HG02938 (cell line): ENCODE results near the gene L1TD1.
"Not testable (repeated sequence)": the region's sequence is repeated elsewhere in the genome, so short reads cannot be mapped to it uniquely, and the experiment has no call there.

Experiments used
- ATAC-seq: cut with Tn5 transposase; IDR thresholded peaks from one replicate; pipeline ENCODE4 v1.9.1; 2021; ENCODE audit warnings: mild to moderate bottlenecking, moderate library complexity; ENCODE audit not compliant: unreplicated experiment

L1TD1 gene

DNA sequence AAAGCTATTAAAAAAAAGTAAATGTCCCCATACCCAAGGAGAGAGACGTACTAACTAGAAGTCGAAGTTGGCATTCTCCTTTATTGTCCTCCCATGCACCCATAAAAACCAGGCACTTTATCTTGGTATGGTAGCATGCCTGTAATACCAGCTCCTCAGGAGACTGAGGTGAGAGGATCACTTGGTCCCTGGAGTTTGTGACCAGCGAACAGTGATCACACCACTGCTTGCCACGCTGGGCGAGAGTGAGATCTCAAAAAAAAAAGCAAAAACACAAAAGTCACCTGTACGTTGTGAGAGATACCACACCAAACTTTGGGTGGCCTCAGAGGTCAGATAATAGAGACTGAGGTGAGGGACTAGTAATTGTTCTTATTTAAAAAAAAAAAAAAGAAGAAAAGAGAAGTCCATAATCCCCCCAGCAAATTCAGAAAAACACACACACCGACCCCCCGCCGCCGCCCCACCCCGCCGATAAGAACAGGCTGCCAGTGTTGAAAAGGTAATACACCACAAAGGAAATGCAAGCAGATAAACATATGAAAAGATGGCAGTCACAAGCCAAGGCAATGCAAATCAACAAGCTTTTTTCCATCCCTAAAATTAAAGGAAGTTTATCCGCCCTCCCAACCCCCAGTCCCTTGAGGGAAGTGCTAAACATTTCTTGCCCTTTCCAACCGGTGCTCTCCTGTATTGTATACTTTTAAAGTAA, 3.6 kb downstream of the L1TD1 start:
- ATAC-seq = no peak

DNA sequence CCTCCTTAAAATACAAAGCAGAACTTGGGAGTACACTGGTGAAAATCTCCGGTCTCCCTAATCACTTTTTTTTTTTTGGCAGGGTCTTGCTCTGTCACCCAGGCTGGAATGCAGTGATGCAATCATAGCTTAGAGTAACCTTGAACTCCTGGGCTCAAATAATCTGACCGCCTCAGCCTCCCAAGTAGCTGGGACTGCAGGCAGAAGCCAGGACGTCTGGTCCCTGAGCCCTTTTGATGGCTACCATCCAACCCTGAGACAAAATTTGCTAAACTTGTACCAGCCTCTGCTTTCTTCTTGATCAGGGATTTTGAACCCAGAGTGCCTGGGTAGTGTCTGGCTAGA, 4.1 kb downstream of the L1TD1 start:
- ATAC-seq = no peak

DNA sequence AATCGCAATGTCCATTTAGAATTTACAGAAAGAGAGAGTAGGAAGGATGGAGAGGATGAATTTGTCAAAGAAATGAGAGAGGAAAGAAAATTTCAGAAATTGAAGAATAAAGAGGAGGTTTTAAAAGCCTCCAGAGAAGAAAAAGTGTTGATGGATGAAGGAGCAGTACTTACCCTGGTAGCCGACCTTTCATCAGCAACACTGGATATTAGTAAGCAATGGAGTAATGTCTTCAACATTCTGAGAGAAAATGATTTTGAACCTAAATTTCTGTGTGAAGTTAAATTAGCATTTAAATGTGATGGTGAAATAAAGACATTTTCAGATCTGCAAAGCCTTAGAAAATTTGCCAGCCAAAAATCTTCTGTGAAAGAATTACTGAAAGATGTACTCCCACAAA, 12.5 kb downstream of the L1TD1 start:
- ATAC-seq = no peak

DNA sequence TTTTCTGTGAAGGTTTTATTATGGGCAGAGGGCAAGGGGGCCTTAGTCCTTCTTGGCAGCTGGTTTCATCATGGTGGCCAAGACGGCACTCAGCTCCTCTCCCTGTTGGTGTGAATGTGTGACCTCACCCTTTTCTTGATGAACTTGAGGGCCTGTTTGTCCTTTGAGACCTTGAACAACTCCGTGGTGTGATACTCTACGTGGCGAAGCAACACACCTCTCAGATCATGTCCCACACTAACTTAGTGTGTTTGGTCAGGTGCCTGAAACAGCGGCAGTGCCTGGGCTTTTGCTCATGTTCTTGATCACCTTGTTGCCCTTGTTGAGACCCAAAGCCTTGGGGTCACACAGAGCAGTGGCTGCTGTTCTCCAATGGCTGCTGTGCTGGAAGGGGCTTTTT, 13.4 kb downstream of the L1TD1 start:
- ATAC-seq = no peak

DNA sequence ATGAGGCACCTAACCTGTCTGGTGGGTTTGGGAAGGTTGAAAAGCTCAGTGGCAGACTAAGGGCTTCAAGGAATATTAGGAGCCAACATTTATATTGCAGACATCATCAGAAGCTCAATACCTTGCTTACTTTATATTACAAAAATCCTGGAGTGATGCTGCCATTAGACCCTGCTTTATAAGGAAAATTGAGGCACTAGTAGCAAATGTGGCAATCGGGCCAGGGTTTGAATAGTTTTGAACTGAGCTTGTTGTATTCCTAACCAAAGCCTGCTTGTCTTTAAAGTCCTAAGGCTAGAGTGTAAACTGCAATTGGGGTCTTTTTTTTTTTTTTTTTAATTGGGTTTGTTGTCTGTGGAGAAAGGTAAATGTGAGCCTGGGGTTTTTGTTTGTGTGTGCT, 14.3 kb downstream of the L1TD1 start:
- ATAC-seq = no peak

DNA sequence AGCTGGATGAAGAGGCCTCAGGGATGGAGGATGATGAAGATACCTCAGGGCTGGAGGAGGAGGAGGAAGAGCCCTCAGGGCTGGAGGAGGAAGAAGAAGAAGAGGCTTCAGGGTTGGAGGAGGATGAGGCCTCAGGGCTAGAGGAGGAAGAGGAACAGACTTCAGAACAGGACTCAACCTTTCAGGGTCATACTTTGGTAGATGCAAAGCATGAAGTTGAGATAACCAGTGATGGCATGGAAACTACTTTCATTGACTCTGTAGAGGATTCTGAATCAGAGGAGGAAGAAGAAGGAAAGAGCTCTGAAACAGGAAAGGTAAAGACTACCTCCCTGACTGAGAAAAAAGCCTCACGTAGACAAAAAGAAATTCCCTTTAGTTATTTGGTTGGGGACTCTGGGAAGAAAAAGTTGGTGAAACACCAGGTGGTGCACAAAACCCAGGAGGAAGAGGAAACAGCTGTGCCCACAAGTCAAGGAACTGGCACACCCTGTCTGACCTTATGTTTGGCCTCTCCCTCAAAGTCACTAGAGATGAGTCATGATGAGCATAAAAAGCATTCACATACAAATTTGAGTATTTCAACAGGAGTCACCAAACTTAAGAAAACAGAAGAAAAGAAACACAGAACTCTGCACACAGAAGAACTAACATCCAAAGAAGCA, 15.4 kb downstream of the L1TD1 start:
- ATAC-seq = no peak

DNA sequence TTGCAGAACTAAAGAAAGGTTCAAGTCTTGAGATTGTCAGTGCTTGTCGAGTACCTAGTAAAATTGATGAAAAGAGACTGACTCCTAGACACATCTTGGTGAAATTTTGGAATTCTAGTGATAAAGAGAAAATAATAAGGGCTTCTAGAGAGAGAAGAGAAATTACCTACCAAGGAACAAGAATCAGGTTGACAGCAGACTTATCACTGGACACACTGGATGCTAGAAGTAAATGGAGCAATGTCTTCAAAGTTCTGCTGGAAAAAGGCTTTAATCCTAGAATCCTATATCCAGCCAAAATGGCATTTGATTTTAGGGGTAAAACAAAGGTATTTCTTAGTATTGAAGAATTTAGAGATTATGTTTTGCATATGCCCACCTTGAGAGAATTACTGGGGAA, 16.3 kb downstream of the L1TD1 start:
- ATAC-seq = no peak

DNA sequence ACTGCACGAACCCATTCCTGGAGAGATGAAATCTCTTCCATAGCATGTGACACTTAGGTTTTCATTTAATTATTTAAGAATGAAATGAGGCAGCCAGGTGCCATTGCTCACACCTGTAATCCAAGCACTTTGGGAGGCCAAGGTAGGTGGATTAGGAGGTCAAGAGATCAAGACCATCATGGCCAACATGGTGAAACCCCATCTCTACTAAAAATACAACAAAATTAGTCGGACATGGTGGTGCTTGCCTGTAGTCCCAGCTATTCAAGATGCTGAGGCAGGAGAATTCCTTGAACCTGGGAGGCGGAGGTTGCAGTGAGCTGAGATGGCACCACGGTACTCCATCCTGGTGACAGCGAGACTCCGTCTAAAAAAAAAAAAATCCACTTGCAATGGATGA, 17.8 kb downstream of the L1TD1 start:
- no peak for ATAC-seq

DNA sequence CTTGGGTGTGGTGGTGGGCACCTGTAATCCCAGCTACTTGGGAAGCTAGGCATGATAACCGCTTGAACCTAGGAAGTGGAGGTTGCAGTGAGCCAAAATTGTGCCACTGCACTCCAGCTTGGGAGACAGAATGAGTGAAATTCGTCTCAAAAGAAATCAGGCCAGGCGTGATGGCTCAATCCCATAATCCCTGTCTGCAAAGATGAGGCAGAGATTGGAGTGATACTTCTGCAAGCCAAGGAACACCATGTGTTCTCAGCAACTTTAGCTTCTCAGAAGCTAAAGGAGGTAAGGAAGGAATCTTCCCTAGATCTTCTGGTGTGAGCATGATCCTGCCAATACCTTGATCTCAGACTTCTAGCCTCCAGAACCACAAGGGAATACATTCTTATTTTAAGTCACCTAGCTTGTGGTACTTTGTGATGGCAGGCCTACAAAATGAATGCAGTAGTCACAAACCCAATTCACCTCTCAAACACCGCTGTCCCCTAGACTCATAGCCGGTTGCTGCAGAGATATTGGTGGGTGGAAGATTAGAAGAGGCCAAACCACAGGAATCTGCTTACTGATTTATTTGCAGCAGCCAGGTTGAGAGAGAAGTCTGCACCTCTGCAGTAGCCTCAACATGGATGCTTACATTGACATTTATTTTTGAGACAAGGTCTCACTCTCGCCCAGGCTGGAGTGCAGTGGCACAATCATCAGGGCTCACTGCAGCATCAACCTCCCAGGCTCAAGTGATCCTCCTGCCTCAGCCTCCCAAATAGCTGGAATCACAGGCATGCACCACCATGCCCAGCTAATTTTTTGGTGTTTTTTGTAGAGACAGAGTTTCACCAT, 18.6 kb downstream of the L1TD1 start:
- no peak for ATAC-seq

DNA sequence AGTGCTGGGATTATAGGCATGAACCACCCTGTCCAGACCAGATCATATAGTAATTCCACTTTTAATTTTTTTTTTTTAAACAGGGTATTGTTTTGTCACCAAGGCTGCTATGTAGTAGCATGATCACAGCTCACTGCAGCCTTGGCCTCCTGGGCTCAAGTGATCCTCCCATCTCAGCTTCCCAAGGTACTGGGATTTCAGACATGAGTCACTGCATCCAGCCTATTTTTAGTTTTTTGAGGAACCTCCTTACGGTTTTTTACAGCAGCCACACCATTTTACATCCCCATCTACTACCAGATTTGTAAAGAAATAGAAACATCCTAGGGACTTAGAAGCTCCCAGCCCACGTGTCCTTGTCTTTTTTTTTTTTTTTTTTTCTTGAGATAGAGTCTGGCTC, 24.0 kb downstream of the L1TD1 start:
- no peak for ATAC-seq

DNA sequence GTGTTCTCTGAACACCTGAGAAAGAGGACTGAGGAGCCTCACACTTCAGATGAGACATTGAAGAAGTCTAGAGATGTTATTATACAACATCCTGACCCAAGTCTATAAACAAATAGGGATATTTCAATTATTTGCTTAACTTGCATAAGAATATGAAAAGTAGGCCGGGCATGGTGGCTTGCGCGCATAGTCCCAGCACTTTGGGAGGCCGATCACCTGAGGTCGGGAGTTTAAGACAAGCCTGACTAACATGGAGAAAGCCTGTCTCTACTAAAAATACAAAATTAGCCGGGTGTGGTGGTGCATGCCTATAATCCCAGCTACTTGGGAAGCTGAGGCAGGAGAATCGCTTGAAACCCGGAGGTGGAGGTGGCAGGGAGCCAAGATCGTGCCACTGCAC, 25.8 kb downstream of the L1TD1 start:
- ATAC-seq = not testable (repeated sequence)

DNA sequence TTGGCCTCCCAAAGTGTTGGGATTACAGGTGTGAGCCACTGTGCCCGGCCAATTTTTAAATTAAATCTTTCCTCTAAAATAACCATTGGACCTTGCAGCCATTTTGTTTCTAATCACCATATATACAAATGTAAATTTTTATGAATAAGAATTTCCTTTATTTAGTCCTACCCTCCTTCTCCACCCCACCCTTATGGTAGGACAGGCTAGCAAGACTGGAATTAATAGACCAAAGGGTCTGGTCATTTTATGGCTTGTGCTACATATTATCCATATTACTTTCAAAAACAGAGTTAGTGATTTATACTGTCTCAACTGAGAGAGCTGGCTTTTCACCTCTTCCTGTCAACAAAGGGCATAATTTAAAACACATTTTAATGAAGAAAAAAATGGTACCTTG, 26.5 kb downstream of the L1TD1 start:
- no peak for ATAC-seq

DNA sequence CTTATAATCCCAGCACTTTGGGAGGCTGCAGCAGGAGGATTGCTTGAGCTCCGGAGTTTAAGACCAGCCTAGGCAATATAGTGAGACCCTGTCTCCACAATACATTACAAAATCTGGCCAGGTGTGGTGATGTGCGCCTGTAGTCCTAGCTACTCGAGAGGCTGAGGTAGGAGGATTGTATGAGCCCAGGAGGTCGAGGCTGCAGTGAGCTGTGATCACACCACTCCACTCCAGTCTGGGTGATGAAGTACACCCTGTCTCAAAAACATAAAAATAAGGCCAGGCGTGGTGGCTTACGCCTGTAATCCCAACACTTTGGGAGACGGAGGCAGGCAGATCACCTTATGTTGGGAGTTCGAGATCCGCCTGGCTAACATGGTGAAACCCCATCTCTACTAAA, 27.7 kb downstream of the L1TD1 start:
- ATAC-seq = no peak

DNA sequence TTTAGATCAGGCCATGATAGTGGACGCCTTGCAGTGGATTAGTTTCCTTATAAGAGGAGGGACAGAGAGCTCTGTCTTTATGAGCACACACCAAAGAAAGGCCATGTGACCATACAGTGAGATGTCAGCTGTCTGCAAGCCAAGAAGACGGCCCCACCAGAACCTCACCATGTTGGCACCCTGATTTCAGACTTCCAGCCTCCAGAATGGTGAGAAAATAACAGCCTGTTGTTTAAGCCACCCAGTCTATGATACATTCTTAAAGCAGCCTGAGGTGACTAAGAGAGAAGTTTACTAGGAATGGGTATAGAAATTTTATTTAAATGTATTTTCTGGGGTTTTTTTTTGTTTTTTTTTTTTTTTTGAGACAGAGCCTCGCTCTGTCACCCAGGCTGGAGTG, 29.5 kb downstream of the L1TD1 start:
- no peak for ATAC-seq

DNA sequence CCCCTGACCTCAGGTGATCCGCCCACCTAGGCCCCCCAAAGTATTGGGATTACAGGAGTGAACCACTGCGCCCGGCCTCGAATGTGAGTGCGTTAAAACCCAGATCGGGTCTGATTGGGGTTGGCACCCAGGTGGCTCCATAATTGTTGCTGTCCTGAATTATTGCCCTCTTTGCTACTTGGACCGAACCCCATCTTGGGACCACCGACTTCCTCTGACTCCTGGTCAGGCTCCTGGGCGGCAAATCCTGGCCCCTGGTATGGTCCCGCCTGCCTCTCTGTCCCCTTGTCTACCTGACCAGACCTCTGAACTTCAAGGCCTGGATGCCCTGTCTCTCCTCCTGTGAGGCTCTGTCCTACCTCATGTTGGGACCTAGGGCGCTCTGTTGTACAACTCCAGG, 32.8 kb downstream of the L1TD1 start:
- ATAC-seq = no peak

DNA sequence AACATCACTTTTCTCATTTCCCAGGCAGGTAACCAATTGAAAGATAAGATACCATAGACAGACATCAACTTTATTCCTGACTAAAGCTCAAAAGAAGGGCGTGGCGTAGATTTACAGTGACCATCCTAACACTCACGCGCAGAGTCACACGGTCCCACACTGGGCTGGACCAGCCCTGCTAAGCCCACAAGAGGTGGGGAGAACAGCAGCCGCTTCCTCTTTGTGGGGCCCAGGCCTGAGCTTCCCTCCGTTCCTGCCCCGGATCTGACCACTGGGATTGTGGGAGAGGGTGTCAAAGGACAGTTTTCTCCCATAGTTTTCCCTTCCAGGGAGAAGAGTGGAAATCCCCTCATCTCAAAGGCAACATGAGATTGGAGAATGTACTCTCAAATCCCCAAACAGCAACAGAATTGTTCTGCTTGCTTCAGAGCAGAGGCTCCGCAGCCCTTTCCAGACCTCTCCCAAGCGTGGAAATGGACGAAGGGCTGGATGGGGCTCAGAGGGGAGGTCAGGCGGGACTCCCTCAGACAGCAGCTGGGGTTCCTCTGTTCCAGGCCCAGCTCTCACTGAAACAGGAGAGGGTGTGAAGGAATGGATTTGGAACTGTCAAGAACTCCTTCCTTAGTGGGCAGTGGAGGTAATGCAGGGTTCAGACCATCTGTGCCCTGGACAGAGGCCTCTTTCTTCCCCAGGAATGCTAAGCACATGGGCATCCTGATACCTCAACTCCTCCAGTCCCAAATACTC, 33.7 kb downstream of the L1TD1 start:
- no peak for ATAC-seq

DNA sequence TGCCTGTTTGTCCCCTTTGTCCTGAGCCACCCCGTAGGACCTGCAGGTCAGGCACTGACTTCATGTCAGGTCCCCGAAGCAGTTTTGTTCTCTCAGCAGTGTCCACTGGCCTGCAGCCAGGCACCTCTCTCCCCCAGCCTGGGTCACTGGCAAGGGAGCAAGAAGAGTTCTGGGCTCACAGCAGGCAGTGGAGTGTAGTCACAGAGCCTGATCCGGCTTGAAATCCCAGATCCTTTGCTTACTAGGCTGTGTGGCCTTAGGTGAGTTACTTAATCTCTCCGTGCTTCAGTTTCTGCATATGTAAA, 34.2 kb downstream of the L1TD1 start:
- ATAC-seq = no peak

DNA sequence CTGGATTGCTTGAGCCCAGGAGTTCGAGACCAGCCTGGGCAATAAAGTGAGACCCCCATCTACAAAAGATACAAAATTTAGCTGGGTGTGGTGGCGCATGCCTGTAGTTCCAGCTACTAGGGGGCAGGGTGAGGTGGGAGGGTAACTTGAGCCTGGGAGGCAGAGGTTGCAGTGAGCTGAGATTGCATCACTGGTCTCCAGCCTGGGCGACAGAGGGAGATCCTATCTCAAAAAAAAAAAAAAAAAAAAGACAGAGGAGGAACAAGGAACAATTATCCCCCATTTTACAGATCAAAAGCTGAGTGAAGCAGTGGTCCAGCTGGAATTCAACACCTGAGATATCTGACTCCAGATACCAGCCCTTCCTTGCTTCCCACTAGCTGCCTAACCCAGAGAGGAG, 34.8 kb downstream of the L1TD1 start:
- no peak for ATAC-seq

DNA sequence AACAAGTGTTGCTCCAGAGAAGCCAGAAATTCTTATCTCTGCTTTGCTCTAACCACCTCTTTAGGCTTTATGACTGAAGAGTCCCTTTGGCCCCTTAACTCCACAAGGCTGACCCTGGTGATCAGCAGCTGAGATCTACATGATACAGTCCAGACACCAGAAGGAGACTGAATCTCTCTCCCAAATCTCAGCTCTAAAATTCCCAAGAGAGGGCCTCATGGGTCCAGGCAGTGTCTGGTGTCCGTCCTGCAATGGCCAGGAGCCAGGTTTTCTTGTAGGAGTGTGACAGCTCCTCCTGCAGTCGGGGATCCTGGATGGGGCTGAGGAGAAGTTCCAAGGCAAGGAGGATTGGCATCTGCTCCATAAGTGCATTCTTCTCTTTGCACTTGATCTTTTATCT, 35.3 kb downstream of the L1TD1 start:
- ATAC-seq = no peak

DNA sequence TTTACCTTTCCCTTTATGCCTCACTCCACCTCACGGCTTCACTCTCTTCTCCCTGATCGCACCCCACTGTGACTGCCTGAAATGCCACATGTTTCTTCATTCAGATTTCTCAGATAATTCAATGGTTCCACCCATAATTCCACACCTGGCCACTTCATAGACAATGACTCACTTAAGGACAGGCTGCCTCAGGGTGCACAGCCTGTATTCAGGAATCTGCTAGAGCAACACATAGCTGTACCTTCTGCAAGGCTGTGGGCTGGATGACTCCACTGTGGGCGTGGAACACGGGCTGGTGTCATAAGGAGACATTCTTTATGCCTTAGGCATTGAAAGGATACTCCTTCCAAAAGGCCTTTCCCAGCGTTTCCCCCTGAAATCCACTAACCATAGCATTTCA, 36.1 kb downstream of the L1TD1 start:
- no peak for ATAC-seq

DNA sequence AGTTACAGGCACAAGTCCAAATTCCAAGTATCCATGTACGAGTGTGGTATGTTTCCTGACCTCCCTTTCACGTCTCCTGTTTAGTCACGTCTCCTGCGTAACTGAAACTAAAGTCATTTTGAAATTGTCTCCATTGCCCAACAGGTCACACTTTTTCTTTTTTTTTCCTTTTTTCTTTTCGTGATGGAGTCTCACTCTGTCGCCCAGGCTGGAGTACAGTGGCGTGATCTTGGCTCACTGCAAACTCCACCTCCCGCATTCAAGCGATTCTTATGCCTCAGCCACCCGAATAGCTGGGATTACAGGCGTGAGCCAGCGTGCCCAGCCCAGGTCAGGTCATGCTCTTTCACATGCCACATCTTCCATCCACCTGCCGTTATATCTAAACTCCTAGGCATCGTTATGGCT, 38.2 kb downstream of the L1TD1 start:
- ATAC-seq = no peak
